ENCODE results near the gene TTF1. TPM values are rescaled to one million over a fixed set of nuclear protein-coding genes. Genes with fewer than 3 reads are reported as not detected.

Gene TTF1, protein sequence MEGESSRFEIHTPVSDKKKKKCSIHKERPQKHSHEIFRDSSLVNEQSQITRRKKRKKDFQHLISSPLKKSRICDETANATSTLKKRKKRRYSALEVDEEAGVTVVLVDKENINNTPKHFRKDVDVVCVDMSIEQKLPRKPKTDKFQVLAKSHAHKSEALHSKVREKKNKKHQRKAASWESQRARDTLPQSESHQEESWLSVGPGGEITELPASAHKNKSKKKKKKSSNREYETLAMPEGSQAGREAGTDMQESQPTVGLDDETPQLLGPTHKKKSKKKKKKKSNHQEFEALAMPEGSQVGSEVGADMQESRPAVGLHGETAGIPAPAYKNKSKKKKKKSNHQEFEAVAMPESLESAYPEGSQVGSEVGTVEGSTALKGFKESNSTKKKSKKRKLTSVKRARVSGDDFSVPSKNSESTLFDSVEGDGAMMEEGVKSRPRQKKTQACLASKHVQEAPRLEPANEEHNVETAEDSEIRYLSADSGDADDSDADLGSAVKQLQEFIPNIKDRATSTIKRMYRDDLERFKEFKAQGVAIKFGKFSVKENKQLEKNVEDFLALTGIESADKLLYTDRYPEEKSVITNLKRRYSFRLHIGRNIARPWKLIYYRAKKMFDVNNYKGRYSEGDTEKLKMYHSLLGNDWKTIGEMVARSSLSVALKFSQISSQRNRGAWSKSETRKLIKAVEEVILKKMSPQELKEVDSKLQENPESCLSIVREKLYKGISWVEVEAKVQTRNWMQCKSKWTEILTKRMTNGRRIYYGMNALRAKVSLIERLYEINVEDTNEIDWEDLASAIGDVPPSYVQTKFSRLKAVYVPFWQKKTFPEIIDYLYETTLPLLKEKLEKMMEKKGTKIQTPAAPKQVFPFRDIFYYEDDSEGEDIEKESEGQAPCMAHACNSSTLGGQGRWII
- 10 to 100 TPM; 27.1 to 29.9 TPM for total RNA-seq

GRCh38 chr9:132406554-132407122, at the start of gene TTF1:
Gene TTF1, minus strand, starts transcription at chr9:132406840. Its CDS starts 4,019 bp downstream, at chr9:132402821.
- intact Hi-C loops (cut with micrococcal nuclease) = loop anchor here (1.0 to 10.0 kb wide), 4 partner anchors 51 to 358 kb away; partner anchors contain the start of gene GTF3C4
- CTCF ChIA-PET = no interaction called here
- no peaks in the 10 kb centered on the region for H3K9me3 Mint-ChIP-seq
- peak within 1 kb of the TSS; percentile 90 for H3K27ac Mint-ChIP-seq
- H3K4me1 Mint-ChIP-seq (ENCODE audit: low read depth) = peaks cover 53% of the 10 kb centered on the region
- DNase-seq = peak; percentile 96
- peaks cover 23% of the 10 kb centered on the region for H3K36me3 Mint-ChIP-seq (ENCODE audit: low read depth)
- peak within 1 kb of the TSS; percentile 95 for H3K4me3 Mint-ChIP-seq
- H3K27me3 Mint-ChIP-seq (ENCODE audit: low read depth) = peaks cover 10% of the 10 kb centered on the region

GRCh38 chr9:132456241-132456640, 49.6 kb upstream of the TTF1 start:
- Mint-ChIP-seq H3K27me3 (ENCODE audit: low read depth) (peaks cover 8% of the 10 kb centered on the region), H3K4me3 (no peak overlapping the region), H3K36me3 (ENCODE audit: low read depth) (no peaks in the 10 kb centered on the region), H3K27ac (no peak overlapping the region), H3K9me3 (no peaks in the 10 kb centered on the region), H3K4me1 (ENCODE audit: low read depth) (peaks cover 2% of the 10 kb centered on the region)
- CTCF ChIA-PET = interaction anchor here (0.6 kb wide), 1 partner anchor 243 kb away, joined by 5 read pairs; no protein-coding TSS in a partner anchor
- intact Hi-C loops (cut with micrococcal nuclease) = no loop called here
- no peak for DNase-seq

GRCh38 chr9:132451276-132451675, 44.6 kb upstream of the TTF1 start:
- no peak overlapping the region for H3K27ac Mint-ChIP-seq
- H3K9me3 Mint-ChIP-seq = no peaks in the 10 kb centered on the region
- peaks cover 9% of the 10 kb centered on the region for H3K27me3 Mint-ChIP-seq (ENCODE audit: low read depth)
- DNase-seq = no peak
- no peaks in the 10 kb centered on the region for H3K36me3 Mint-ChIP-seq (ENCODE audit: low read depth)
- peaks cover 2% of the 10 kb centered on the region for H3K4me1 Mint-ChIP-seq (ENCODE audit: low read depth)
- intact Hi-C loops (cut with micrococcal nuclease) = no loop called here
- CTCF ChIA-PET = no interaction called here
- H3K4me3 Mint-ChIP-seq = no peak overlapping the region

DNA sequence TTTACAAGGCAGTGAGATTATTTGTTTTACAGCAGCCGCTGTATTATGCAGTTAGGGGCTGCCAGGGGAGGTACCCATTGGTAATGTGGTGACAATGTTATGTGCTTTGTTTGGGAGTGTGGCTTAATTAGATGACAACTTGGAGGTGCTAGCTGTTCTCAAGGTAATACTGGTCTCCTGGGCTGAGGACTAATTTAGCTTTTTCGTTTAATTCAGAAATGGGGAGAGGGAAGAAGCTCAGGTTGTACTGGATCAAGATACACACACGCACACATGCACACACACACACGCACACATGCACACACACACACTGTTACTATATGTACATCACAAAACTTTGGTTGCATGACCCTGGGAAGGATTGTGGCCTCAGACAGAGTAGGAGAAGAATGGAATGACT, 41.3 kb upstream of the TTF1 start:
- H3K9me3 Mint-ChIP-seq = no peaks in the 10 kb centered on the region
- no peak for DNase-seq
- no peaks in the 10 kb centered on the region for H3K36me3 Mint-ChIP-seq (ENCODE audit: low read depth)
- H3K27ac Mint-ChIP-seq = no peak overlapping the region
- CTCF ChIA-PET = no interaction called here
- H3K4me1 Mint-ChIP-seq (ENCODE audit: low read depth) = peaks cover 2% of the 10 kb centered on the region
- H3K4me3 Mint-ChIP-seq = no peak overlapping the region
- intact Hi-C loops (cut with micrococcal nuclease) = no loop called here
- peaks cover 19% of the 10 kb centered on the region for H3K27me3 Mint-ChIP-seq (ENCODE audit: low read depth)

- Mint-ChIP-seq H3K27me3 (ENCODE audit: low read depth) (peaks cover 20% of the 10 kb centered on the region), H3K36me3 (ENCODE audit: low read depth) (no peaks in the 10 kb centered on the region), H3K4me1 (ENCODE audit: low read depth) (peaks cover 2% of the 10 kb centered on the region), H3K9me3 (no peaks in the 10 kb centered on the region), H3K27ac (no peak overlapping the region), H3K4me3 (no peak overlapping the region)
- no peak for DNase-seq
- intact Hi-C loops (cut with micrococcal nuclease) = no loop called here
- CTCF ChIA-PET = no interaction called here
These were observed 40.7 kb upstream of the TTF1 start for GRCh38 chr9:132447346-132447745.

GRCh38 chr9:132446887-132447286, 40.2 kb upstream of the TTF1 start:
- CTCF ChIA-PET = no interaction called here
- H3K27me3 Mint-ChIP-seq (ENCODE audit: low read depth) = peaks cover 21% of the 10 kb centered on the region
- H3K9me3 Mint-ChIP-seq = no peaks in the 10 kb centered on the region
- no peak overlapping the region for H3K4me3 Mint-ChIP-seq
- H3K27ac Mint-ChIP-seq = no peak overlapping the region
- H3K36me3 Mint-ChIP-seq (ENCODE audit: low read depth) = no peaks in the 10 kb centered on the region
- DNase-seq = no peak
- H3K4me1 Mint-ChIP-seq (ENCODE audit: low read depth) = peaks cover 2% of the 10 kb centered on the region
- intact Hi-C loops (cut with micrococcal nuclease) = no loop called here

DNA sequence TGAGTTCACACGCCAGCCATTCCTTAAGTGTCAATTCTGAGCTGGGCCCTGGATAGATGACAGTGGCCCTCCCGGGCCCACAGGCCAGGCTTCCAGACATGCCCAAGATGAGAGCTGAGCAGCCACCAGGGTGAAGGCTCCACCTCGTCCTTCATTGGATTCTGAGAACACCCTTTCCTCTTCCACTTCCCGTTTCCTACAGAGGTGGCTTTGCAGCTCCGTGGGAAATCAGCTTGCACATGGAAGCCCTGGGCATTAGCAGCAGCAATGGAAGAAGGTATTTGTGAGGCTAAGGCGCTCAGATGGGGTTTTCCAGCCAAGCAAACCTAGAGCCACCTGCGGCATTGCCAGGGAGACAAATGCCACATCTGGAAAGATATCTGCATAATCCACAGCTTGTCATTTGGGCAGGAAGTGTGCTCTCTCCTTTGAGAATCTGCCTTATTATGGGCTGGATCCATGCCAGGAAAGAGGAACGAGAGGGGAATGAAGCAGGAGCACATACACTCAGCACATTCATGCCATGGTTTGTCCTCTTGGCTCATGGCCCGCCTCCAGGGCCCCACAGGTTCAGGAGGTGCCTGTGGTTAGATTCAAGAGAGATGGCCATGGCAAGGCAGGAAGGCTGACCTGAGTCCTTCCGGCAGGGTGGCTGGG, 37.4 kb upstream of the TTF1 start:
- no peaks in the 10 kb centered on the region for H3K36me3 Mint-ChIP-seq (ENCODE audit: low read depth)
- intact Hi-C loops (cut with micrococcal nuclease) = no loop called here
- DNase-seq = no peak
- no peak overlapping the region for H3K27ac Mint-ChIP-seq
- peaks cover 31% of the 10 kb centered on the region for H3K27me3 Mint-ChIP-seq (ENCODE audit: low read depth)
- no peaks in the 10 kb centered on the region for H3K4me1 Mint-ChIP-seq (ENCODE audit: low read depth)
- no peaks in the 10 kb centered on the region for H3K9me3 Mint-ChIP-seq
- H3K4me3 Mint-ChIP-seq = no peak overlapping the region
- CTCF ChIA-PET = no interaction called here

- intact Hi-C loops (cut with micrococcal nuclease) = no loop called here
- DNase-seq = no peak
- no peaks in the 10 kb centered on the region for H3K4me1 Mint-ChIP-seq (ENCODE audit: low read depth)
- H3K27me3 Mint-ChIP-seq (ENCODE audit: low read depth) = peaks cover 35% of the 10 kb centered on the region
- H3K4me3 Mint-ChIP-seq = no peak overlapping the region
- CTCF ChIA-PET = interaction anchor here (0.6 kb wide), 1 partner anchor 475 kb away, joined by 4 read pairs; no protein-coding TSS in a partner anchor
- no peaks in the 10 kb centered on the region for H3K9me3 Mint-ChIP-seq
- no peak overlapping the region for H3K27ac Mint-ChIP-seq
- no peaks in the 10 kb centered on the region for H3K36me3 Mint-ChIP-seq (ENCODE audit: low read depth)
These were observed 34.8 kb upstream of the TTF1 start for GRCh38 chr9:132441404-132441803.

DNA sequence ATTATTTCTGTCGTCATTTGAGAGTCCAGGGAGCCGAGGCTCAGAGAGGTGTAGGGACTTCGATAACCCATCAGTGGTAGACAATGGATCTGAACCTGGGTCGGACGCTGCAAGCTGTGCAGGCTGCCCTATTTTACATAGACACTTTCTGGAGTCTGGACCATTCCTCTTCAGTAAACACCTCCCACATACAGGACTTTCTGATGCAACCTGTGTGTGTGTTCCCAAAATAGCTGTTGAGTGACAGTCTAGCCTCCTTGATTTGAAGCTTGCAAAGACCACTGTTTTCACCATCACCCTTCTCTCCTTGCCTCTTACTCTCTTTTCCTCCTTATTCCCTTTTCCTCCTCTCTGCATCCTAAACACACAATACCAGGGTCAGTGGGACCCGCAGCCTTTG, 34.1 kb upstream of the TTF1 start:
- Mint-ChIP-seq H3K9me3 (no peaks in the 10 kb centered on the region), H3K27me3 (ENCODE audit: low read depth) (peaks cover 33% of the 10 kb centered on the region), H3K4me1 (ENCODE audit: low read depth) (no peaks in the 10 kb centered on the region), H3K4me3 (no peak overlapping the region), H3K36me3 (ENCODE audit: low read depth) (no peaks in the 10 kb centered on the region), H3K27ac (no peak overlapping the region)
- DNase-seq = no peak
- CTCF ChIA-PET = no interaction called here
- intact Hi-C loops (cut with micrococcal nuclease) = no loop called here

DNA sequence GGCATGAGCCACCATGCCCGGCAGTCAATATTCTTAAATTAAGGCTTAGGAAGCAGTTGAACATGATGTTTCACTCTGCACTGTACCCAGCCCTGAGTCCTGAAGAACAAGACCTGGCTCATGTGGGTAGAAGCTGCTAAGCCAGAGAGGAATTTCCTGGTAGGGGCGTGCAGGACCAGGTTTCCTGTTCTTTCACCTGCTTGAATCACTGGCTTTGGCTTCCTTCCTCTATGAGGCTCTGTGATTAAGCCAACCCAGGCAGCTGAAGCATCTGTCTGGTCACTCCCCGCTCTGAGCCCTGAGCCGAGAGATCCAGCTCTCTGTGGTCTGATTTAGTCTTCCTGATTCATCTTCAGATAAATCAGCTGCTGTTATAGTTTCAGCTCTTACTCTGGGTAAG, 32.5 kb upstream of the TTF1 start:
- intact Hi-C loops (cut with micrococcal nuclease) = no loop called here
- H3K27ac Mint-ChIP-seq = no peak overlapping the region
- no peaks in the 10 kb centered on the region for H3K36me3 Mint-ChIP-seq (ENCODE audit: low read depth)
- no peak overlapping the region for H3K4me3 Mint-ChIP-seq
- H3K27me3 Mint-ChIP-seq (ENCODE audit: low read depth) = peaks cover 33% of the 10 kb centered on the region
- no peak for DNase-seq
- CTCF ChIA-PET = interaction anchor here (1.3 kb wide), 1 partner anchor 27 kb away, joined by 4 read pairs; no protein-coding TSS in a partner anchor
- H3K4me1 Mint-ChIP-seq (ENCODE audit: low read depth) = no peaks in the 10 kb centered on the region
- H3K9me3 Mint-ChIP-seq = no peaks in the 10 kb centered on the region

GRCh38 chr9:132434881-132435280, 28.2 kb upstream of the TTF1 start:
- intact Hi-C loops (cut with micrococcal nuclease) = no loop called here
- Mint-ChIP-seq H3K36me3 (ENCODE audit: low read depth) (no peaks in the 10 kb centered on the region), H3K27ac (no peak overlapping the region), H3K27me3 (ENCODE audit: low read depth) (peaks cover 28% of the 10 kb centered on the region), H3K4me3 (no peak overlapping the region), H3K9me3 (no peaks in the 10 kb centered on the region), H3K4me1 (ENCODE audit: low read depth) (no peaks in the 10 kb centered on the region)
- DNase-seq = no peak
- CTCF ChIA-PET = no interaction called here

GRCh38 chr9:132430998-132431397, 24.4 kb upstream of the TTF1 start:
- Mint-ChIP-seq H3K36me3 (ENCODE audit: low read depth) (no peaks in the 10 kb centered on the region), H3K9me3 (no peaks in the 10 kb centered on the region), H3K4me3 (no peak overlapping the region), H3K27ac (no peak overlapping the region), H3K27me3 (ENCODE audit: low read depth) (peaks cover 41% of the 10 kb centered on the region), H3K4me1 (ENCODE audit: low read depth) (no peaks in the 10 kb centered on the region)
- intact Hi-C loops (cut with micrococcal nuclease) = no loop called here
- no peak for DNase-seq
- CTCF ChIA-PET = interaction anchor here (1.0 kb wide), 1 partner anchor 10 kb away, joined by 3 read pairs; no protein-coding TSS in a partner anchor
